ENCODE data around the gene FAM20C. TPM values are rescaled to one million over a fixed set of nuclear protein-coding genes. Genes with fewer than 3 reads are reported as not detected.
"Not testable (repeated sequence)": the region's sequence is repeated elsewhere in the genome, so short reads cannot be mapped to it uniquely, and the experiment has no call there.

FAM20C gene
- total RNA-seq, 2 donors from 2014 or later = 18.5 to 18.9 TPM

DNA sequence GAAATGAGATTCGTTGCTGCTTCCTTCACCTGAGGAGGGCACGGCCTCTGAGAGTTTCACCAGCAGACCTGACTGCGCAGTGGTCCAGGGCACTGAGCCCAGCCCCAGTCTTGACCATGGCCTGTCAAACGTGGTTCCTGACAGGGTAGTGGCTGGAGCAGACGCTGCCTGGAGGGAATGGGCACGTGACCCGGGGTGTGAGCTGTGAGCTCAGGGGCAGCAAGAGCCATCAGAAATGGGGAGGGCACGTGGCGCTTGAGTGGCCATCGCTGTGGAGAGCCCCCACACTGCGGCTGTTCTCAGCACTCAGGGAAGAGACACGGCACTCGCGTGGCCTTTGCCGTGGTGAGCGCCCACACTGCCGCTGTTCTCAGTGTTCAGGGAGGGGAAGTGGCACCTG, 12.0 kb downstream of the FAM20C start:
- DNase-seq = no peak
- Histone ChIP-seq H3K36me3 (no peaks in the 10 kb centered on the region), H3K27ac (no peak overlapping the region), H3K9ac (ENCODE audit: low read depth in 2 of 2, low read length in 2 of 2) (no peak overlapping the region), H3K9me3 (no peaks in the 10 kb centered on the region), H3K4me1 (no peaks in the 10 kb centered on the region), H3K4me3 (no peak overlapping the region), H3K27me3 (no peaks in the 10 kb centered on the region)
- TF ChIP-seq, protein P1, sequence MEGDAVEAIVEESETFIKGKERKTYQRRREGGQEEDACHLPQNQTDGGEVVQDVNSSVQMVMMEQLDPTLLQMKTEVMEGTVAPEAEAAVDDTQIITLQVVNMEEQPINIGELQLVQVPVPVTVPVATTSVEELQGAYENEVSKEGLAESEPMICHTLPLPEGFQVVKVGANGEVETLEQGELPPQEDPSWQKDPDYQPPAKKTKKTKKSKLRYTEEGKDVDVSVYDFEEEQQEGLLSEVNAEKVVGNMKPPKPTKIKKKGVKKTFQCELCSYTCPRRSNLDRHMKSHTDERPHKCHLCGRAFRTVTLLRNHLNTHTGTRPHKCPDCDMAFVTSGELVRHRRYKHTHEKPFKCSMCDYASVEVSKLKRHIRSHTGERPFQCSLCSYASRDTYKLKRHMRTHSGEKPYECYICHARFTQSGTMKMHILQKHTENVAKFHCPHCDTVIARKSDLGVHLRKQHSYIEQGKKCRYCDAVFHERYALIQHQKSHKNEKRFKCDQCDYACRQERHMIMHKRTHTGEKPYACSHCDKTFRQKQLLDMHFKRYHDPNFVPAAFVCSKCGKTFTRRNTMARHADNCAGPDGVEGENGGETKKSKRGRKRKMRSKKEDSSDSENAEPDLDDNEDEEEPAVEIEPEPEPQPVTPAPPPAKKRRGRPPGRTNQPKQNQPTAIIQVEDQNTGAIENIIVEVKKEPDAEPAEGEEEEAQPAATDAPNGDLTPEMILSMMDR (IDR thresholded peaks at IDR 0.05) = no peak
- intact Hi-C loops (cut with DNase I) = no loop called here

DNA sequence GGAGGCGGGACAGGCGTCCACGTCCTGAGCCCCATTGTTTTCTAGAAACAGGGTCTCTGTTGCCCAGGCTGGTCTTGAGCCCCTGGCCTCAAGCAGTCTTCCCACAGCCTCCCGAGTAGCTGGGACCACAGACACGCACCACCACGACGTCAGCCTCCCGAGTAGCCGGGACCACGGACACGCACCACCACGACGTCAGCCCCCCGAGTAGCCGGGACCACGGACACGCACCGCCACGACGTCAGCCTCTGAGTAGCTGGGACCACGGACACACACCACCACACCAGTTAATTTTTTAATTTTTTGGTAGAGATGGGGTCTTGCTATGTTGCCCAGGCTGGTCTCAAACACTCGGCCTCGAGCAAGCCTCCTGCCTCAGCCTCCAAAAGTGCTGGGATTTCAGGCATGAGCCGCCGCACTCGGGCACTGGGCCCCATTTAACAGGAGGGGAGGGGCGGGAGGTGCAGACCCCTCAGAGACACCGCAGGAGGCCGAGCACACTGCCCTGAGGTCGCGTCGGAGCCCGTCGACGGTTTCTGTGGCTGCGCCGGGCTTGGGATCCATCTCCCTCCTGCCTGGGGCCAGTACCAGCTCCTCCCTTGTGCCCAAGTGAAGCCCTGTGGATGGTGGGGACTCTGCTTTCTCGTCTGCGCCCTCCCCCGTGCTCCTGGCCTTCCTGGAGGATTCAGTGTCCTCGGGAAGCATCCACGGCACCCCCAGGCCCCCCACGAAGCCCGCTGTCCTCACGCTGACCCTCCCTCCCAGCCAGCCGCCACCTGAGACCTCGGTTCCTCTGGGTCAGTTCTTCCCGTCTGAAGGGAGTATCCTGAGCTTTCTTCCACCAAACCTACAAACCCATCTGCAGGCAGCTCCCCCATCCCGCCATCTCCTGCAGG, 13.0 kb downstream of the FAM20C start:
- intact Hi-C loops (cut with DNase I) = no loop called here
- H3K36me3 ChIP-seq = no peaks in the 10 kb centered on the region
- H3K27me3 ChIP-seq = no peaks in the 10 kb centered on the region
- H3K4me3 ChIP-seq = no peak overlapping the region
- H3K4me1 ChIP-seq = no peaks in the 10 kb centered on the region
- H3K9ac ChIP-seq (ENCODE audit: low read depth in 2 of 2, low read length in 2 of 2) = no peak overlapping the region
- no peak for DNase-seq
- TF ChIP-seq, protein P1 (IDR thresholded peaks at IDR 0.05) = no peak
- H3K9me3 ChIP-seq = no peaks in the 10 kb centered on the region
- no peak overlapping the region for H3K27ac ChIP-seq

DNA sequence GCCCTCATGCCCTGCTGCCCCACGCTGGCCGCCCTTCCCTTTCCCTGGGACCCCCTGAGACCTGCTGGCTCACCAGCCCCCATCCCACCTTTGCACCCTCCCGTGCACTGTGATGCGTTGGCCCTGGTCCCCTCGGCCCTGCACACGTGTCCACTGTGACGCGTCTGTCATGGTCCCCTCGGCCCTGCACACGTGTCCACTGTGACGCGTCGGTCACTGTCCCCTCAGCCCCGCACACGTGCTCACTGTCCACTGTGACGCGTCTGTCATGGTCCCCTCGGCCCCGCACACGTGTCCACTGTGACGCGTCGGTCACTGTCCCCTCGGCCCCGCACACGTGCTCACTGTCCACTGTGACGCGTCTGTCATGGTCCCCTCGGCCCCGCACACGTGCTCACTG, 14.0 kb downstream of the FAM20C start:
- DNase-seq; H3K4me1 ChIP-seq; H3K27me3 ChIP-seq; H3K9ac ChIP-seq (ENCODE audit: low read depth in 2 of 2, low read length in 2 of 2); H3K9me3 ChIP-seq; H3K27ac ChIP-seq; H3K4me3 ChIP-seq; intact Hi-C loops (cut with DNase I); H3K36me3 ChIP-seq: not testable (repeated sequence)

DNA sequence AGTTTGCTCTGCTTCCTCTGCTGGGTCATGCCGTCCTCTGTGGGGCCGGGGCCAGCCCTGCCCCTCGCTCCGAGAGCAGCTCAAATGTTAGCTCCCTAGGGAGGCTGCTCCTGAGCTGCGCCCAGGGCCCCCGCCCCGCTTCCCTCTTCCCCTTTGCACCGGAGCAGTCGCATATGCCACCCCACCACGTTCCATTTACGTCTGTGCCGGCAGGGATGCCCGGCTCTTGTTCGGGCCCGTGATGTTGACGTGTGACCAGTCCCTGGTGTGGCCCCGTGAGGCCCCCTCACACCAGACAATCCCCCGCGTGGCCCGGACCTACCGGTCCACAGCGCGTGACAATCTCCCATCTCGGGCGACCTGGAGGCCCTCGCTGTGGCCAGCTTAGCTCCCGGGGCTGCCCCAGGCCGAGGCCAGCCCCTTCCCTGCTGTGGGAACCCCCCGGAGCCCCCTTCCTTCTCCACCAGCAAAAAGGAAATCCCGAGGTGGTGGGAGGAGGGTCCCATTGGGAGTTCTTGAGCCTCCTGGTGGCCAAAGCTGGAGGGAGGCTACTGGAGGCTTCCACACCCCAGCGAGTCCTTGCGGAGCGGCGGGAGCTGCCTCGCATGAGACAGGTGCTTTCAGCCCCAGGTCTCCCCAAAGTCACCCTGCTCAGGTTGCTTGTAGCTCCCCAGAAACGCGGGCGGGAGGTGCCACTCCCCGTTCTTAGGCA, 15.2 kb downstream of the FAM20C start:
- no peak for DNase-seq
- TF ChIP-seq, protein P1 (IDR thresholded peaks at IDR 0.05) = no peak
- Histone ChIP-seq H3K9me3 (no peaks in the 10 kb centered on the region), H3K9ac (ENCODE audit: low read depth in 2 of 2, low read length in 2 of 2) (no peak overlapping the region), H3K4me1 (no peaks in the 10 kb centered on the region), H3K27ac (no peak overlapping the region), H3K4me3 (no peak overlapping the region), H3K27me3 (no peaks in the 10 kb centered on the region), H3K36me3 (no peaks in the 10 kb centered on the region)
- intact Hi-C loops (cut with DNase I) = no loop called here

DNA sequence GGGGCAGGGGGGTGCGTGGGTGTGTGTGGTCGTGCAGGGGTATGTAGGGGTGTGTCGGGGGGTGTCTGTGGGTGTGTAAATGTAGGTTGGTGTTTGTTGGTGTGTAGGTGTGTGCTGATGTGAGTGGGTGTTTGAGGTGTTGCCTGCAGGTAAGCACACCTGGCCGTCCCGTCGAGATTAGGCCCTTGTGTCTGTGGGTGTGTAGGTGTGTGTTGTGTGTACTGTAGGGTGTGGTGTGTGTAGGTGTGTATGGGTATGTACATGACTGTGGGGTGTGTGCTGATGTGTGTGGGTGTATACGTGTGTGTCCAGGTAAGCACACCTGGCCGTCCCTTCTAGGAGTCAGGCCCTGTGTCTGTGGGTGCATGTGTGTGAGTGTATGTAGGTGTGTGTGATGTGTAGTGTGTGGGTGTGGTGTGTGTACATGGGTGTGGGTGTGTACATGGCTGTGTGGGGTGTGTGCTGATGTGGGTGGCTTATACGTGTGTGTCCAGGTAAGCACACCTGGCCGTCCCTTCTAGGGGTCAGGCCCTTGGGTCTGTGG, 15.8 kb downstream of the FAM20C start:
- no peaks in the 10 kb centered on the region for H3K27me3 ChIP-seq
- no peak overlapping the region for H3K9ac ChIP-seq (ENCODE audit: low read depth in 2 of 2, low read length in 2 of 2)
- intact Hi-C loops (cut with DNase I) = no loop called here
- H3K36me3 ChIP-seq = no peaks in the 10 kb centered on the region
- TF ChIP-seq, protein P1 (IDR thresholded peaks at IDR 0.05) = no peak
- no peaks in the 10 kb centered on the region for H3K9me3 ChIP-seq
- no peak overlapping the region for H3K27ac ChIP-seq
- DNase-seq = no peak
- H3K4me3 ChIP-seq = no peak overlapping the region
- H3K4me1 ChIP-seq = no peaks in the 10 kb centered on the region
